ENCODE results near the gene BSN.

The BSN gene

DNA sequence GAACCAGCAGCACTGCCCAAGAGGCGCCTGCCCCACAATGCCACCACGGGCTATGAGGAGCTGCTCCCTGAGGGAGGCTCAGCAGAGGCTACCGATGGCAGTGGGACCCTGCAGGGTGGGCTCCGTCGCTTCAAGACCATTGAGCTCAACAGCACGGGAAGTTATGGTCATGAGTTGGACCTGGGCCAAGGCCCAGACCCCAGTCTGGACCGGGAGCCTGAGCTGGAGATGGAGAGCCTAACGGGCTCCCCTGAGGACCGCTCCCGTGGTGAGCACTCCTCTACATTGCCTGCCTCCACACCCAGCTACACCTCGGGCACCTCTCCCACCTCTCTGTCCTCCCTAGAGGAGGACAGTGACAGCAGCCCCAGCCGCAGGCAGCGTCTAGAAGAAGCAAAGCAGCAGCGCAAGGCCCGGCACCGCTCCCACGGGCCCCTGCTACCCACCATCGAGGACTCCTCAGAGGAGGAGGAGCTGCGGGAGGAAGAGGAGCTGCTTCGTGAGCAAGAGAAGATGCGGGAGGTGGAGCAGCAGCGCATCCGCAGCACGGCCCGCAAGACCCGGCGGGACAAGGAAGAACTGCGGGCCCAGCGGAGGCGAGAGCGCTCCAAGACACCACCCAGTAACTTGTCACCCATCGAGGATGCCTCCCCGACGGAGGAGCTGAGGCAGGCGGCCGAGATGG, 98.1 kb downstream of the BSN start:
- H3F3A ChIP-seq (ENCODE audit: insufficient read depth, low read length) = no peaks in the 10 kb centered on the region
- H3K9me3 ChIP-seq (ENCODE audit: low read length) = no peaks in the 10 kb centered on the region
- H2AFZ ChIP-seq (ENCODE audit: low read length) = no peak overlapping the region
- no peaks in the 10 kb centered on the region for H3K36me3 ChIP-seq (ENCODE audit: insufficient read depth, low read length)
- no peaks in the 10 kb centered on the region for H3K79me2 ChIP-seq (ENCODE audit: insufficient read depth, low read length)
- no peak overlapping the region for H3K4me3 ChIP-seq (ENCODE audit: low read depth, low read length, poor library complexity, severe bottlenecking)
- H3K27me3 ChIP-seq (ENCODE audit: insufficient read depth, low read length) = peaks cover 3% of the 10 kb centered on the region; the same call in 1 of the 2 replicates
- no peaks in the 10 kb centered on the region for H4K20me1 ChIP-seq (ENCODE audit: insufficient read depth, low read length)
- no peak overlapping the region for H3K4me2 ChIP-seq (ENCODE audit: low read length)
- no peak for TF ChIP-seq EZH2 (IDR thresholded peaks at IDR 0.05; ENCODE audit: borderline replicate concordance, low read length)
- no peak for TF ChIP-seq CTCF (IDR thresholded peaks at IDR 0.05; ENCODE audit: low read length)
- H3K27ac ChIP-seq (ENCODE audit: low read depth, low read length, poor library complexity, severe bottlenecking) = no peak overlapping the region
- no peak overlapping the region for H3K9ac ChIP-seq (ENCODE audit: low read length)
- H3K9me2 ChIP-seq (ENCODE audit: low read depth, low read length) = no peaks in the 10 kb centered on the region
- H3K4me1 ChIP-seq (ENCODE audit: insufficient read depth, low read length, severe bottlenecking) = no peaks in the 10 kb centered on the region

DNA sequence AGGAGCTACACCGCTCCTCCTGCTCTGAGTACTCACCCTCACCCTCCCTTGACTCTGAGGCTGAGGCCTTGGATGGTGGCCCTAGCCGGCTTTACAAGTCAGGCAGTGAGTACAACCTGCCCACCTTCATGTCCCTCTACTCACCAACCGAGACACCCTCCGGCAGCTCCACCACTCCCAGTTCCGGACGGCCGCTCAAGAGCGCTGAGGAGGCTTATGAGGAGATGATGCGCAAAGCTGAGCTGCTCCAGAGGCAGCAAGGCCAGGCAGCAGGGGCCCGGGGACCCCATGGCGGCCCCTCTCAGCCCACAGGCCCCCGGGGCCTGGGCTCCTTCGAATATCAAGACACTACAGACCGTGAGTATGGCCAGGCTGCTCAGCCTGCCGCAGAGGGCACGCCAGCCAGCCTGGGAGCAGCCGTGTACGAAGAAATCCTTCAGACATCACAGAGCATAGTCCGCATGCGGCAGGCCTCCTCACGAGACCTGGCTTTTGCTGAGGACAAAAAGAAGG, 98.7 kb downstream of the BSN start:
- no peaks in the 10 kb centered on the region for H3K9me3 ChIP-seq (ENCODE audit: low read length)
- no peaks in the 10 kb centered on the region for H3F3A ChIP-seq (ENCODE audit: insufficient read depth, low read length)
- TF ChIP-seq EZH2 (IDR thresholded peaks at IDR 0.05; ENCODE audit: borderline replicate concordance, low read length) (no peak), CTCF (IDR thresholded peaks at IDR 0.05; ENCODE audit: low read length) (no peak)
- no peak overlapping the region for H3K27ac ChIP-seq (ENCODE audit: low read depth, low read length, poor library complexity, severe bottlenecking)
- no peaks in the 10 kb centered on the region for H3K36me3 ChIP-seq (ENCODE audit: insufficient read depth, low read length)
- no peaks in the 10 kb centered on the region for H3K4me1 ChIP-seq (ENCODE audit: insufficient read depth, low read length, severe bottlenecking)
- H3K9ac ChIP-seq (ENCODE audit: low read length) = no peak overlapping the region
- no peak overlapping the region for H2AFZ ChIP-seq (ENCODE audit: low read length)
- H3K27me3 ChIP-seq (ENCODE audit: insufficient read depth, low read length) = peaks cover 3% of the 10 kb centered on the region; the same call in 1 of the 2 replicates
- H3K79me2 ChIP-seq (ENCODE audit: insufficient read depth, low read length) = no peaks in the 10 kb centered on the region
- no peaks in the 10 kb centered on the region for H3K9me2 ChIP-seq (ENCODE audit: low read depth, low read length)
- no peak overlapping the region for H3K4me3 ChIP-seq (ENCODE audit: low read depth, low read length, poor library complexity, severe bottlenecking)
- H3K4me2 ChIP-seq (ENCODE audit: low read length) = no peak overlapping the region
- H4K20me1 ChIP-seq (ENCODE audit: insufficient read depth, low read length) = no peaks in the 10 kb centered on the region

- no peaks in the 10 kb centered on the region for H3K9me2 ChIP-seq (ENCODE audit: low read depth, low read length)
- TF ChIP-seq CTCF (IDR thresholded peaks at IDR 0.05; ENCODE audit: low read length) (no peak), EZH2 (IDR thresholded peaks at IDR 0.05; ENCODE audit: borderline replicate concordance, low read length) (no peak)
- H3K27me3 ChIP-seq (ENCODE audit: insufficient read depth, low read length) = peaks cover under 1% of the 10 kb centered on the region; the same call in 1 of the 2 replicates
- H2AFZ ChIP-seq (ENCODE audit: low read length) = no peak overlapping the region
- H3K4me1 ChIP-seq (ENCODE audit: insufficient read depth, low read length, severe bottlenecking) = no peaks in the 10 kb centered on the region
- no peak overlapping the region for H3K9ac ChIP-seq (ENCODE audit: low read length)
- no peak overlapping the region for H3K4me3 ChIP-seq (ENCODE audit: low read depth, low read length, poor library complexity, severe bottlenecking)
- H3K36me3 ChIP-seq (ENCODE audit: insufficient read depth, low read length) = no peaks in the 10 kb centered on the region
- H3K27ac ChIP-seq (ENCODE audit: low read depth, low read length, poor library complexity, severe bottlenecking) = no peak overlapping the region
- no peak overlapping the region for H3K4me2 ChIP-seq (ENCODE audit: low read length)
- H3F3A ChIP-seq (ENCODE audit: insufficient read depth, low read length) = no peaks in the 10 kb centered on the region
- no peaks in the 10 kb centered on the region for H3K9me3 ChIP-seq (ENCODE audit: low read length)
- no peaks in the 10 kb centered on the region for H4K20me1 ChIP-seq (ENCODE audit: insufficient read depth, low read length)
- no peaks in the 10 kb centered on the region for H3K79me2 ChIP-seq (ENCODE audit: insufficient read depth, low read length)
These were observed 99.3 kb downstream of the BSN start for GRCh38 chr3:49653621-49654020.

Measured in OCI-LY1 (cell line).